Measurements from ENCODE around the gene CRYBG2.
A peak's percentile ranks its signal among the peaks of the same experiment; 100 is the strongest.
"Not testable (repeated sequence)": the region's sequence is repeated elsewhere in the genome, so short reads cannot be mapped to it uniquely, and the experiment has no call there.

The CRYBG2 gene

DNA sequence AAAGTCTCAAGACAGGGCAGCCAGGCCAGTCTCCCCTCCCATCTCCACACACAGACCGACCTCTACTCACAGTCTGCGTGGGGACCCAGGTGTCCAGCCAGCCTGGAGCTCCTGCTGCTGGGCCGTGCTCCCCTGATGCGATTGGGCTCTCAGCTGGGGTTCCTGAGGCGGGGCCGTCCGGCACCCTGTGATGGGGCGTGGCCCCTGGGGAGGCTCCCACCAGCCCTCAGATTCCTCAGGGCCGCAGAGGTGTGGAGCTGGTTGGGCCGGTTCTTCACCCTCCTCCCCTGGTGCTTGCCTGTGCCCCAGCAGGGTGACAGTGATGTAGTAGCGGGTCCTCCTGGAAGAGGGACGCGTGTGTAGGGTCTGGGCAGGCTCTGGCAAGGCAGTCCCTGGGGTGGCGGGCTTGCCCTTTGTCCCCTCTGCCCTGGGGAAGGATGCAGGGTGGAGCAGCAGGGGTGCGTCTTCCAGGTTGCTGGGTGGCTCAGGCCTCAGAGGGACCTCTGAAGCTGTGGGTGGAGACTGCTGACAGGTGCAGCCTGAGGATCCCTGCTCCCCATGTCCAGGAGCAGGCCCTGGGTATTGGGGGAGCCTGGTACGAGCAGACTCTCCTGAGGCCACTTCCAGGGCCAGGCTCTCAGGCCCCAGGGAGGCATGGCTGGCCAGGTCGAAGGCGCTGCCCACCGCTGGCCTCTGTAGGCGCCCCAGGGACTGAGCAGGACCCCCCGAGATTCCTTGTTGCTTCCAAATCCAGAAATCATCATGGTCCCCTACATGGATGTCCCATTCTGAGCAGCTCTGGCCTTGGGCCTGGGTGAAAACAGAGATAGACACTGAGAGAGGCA, at the start of gene CRYBG2:
TSS of gene CRYBG2 (minus strand) at position 155 of the 845 bp plus-strand sequence. CDS start 7,473 bp downstream, outside the sequence.
- H3K27ac Mint-ChIP-seq: no peak within 1 kb of the TSS
- H3K4me3 Mint-ChIP-seq: no peak within 1 kb of the TSS
- no peaks in the 10 kb centered on the region for H3K27me3 Mint-ChIP-seq
- no peaks in the 10 kb centered on the region for H3K36me3 Mint-ChIP-seq
- no peaks in the 10 kb centered on the region for H3K9me3 Mint-ChIP-seq
- peaks cover 9% of the 10 kb centered on the region for H3K4me1 Mint-ChIP-seq

- peaks cover 3% of the 10 kb centered on the region for H3K4me1 Mint-ChIP-seq
- H3K27me3 Mint-ChIP-seq: peaks cover 6% of the 10 kb centered on the region
- no peak overlapping the region for H3K4me3 Mint-ChIP-seq
- no peaks in the 10 kb centered on the region for H3K36me3 Mint-ChIP-seq
- H3K27ac Mint-ChIP-seq: no peak overlapping the region
- no peaks in the 10 kb centered on the region for H3K9me3 Mint-ChIP-seq
Observed at GRCh38 chr1:26403656-26404055, 49.7 kb upstream of the CRYBG2 start.

DNA sequence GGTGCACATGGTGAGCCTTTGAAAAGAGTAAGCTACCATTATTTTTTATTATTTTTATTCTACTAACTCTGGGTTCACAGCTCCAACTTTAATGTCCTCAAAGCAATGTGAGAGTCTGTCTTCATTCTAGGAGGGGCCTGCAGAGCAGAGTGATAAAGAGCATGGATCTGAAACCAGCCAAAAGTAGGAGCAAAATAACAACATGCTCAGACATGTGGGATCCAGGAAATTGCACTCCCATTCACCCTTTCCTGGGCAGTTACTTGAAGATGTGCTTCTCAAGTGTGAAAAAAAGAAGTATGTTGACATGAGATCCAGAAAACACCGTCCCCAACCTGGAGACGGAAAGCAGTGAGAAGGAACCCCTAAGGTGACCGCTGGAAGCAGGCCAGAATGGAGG, 48.0 kb upstream of the CRYBG2 start:
- peaks cover 5% of the 10 kb centered on the region for H3K27me3 Mint-ChIP-seq
- no peaks in the 10 kb centered on the region for H3K36me3 Mint-ChIP-seq
- no peak overlapping the region for H3K4me3 Mint-ChIP-seq
- no peaks in the 10 kb centered on the region for H3K4me1 Mint-ChIP-seq
- H3K27ac Mint-ChIP-seq: no peak overlapping the region
- no peaks in the 10 kb centered on the region for H3K9me3 Mint-ChIP-seq

DNA sequence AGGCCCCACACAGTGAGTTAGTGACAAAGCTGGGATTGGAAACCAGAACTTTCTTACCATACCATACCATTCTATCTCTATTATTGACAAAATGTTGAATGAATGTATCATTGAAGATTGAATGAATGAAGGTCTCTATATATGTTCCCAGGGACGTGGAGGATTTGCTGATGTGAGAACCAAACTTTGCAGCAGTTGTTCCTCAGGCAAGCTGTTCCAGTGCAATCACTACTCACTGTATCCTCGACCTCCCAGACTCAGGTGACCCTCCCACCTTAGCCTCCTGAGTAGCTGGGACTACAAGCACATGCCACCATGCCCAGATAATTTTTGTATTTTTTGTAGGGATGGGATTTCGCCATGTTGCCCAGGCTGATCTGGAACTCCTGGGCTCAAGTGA, 45.1 kb upstream of the CRYBG2 start:
- Mint-ChIP-seq H3K9me3 (no peaks in the 10 kb centered on the region), H3K4me1 (peaks cover 3% of the 10 kb centered on the region), H3K36me3 (no peaks in the 10 kb centered on the region), H3K27me3 (peaks cover 3% of the 10 kb centered on the region), H3K4me3 (no peak overlapping the region), H3K27ac (no peak overlapping the region)

DNA sequence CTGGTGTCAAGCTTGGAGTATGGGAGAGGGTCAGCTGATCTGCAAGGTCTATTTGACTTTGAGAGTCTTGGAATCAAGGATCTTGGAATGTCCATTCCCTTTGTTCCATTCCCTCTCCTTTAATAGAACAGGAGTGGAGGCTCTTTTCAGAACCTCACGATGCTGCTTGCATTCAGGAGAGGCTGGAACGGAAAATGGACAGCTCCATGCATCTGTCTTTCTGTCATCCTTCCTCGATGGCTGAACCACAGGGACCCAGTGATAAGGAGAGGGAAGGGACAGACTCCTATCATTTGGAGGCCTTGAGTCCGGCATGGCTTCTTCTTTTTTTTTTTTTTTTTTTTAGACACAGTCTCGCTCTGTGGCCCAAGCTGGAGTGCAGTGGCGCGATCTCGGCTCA, 41.8 kb upstream of the CRYBG2 start:
- Mint-ChIP-seq H3K27me3 (no peaks in the 10 kb centered on the region), H3K4me3 (no peak overlapping the region)

GRCh38 chr1:26391450-26391849, 37.5 kb upstream of the CRYBG2 start:
- H3K4me1 Mint-ChIP-seq: peaks cover 28% of the 10 kb centered on the region
- H3K27ac Mint-ChIP-seq: peak overlapping the region; percentile 36
- H3K9me3 Mint-ChIP-seq: no peaks in the 10 kb centered on the region
- no peak overlapping the region for H3K4me3 Mint-ChIP-seq
- no peaks in the 10 kb centered on the region for H3K27me3 Mint-ChIP-seq
- no peaks in the 10 kb centered on the region for H3K36me3 Mint-ChIP-seq

More for the DNA sequence above, 41.8 kb upstream of the CRYBG2 start:
- H3K9me3 Mint-ChIP-seq: no peaks in the 10 kb centered on the region
- no peaks in the 10 kb centered on the region for H3K36me3 Mint-ChIP-seq
- no peak overlapping the region for H3K27ac Mint-ChIP-seq
- H3K4me1 Mint-ChIP-seq: peaks cover 14% of the 10 kb centered on the region

DNA sequence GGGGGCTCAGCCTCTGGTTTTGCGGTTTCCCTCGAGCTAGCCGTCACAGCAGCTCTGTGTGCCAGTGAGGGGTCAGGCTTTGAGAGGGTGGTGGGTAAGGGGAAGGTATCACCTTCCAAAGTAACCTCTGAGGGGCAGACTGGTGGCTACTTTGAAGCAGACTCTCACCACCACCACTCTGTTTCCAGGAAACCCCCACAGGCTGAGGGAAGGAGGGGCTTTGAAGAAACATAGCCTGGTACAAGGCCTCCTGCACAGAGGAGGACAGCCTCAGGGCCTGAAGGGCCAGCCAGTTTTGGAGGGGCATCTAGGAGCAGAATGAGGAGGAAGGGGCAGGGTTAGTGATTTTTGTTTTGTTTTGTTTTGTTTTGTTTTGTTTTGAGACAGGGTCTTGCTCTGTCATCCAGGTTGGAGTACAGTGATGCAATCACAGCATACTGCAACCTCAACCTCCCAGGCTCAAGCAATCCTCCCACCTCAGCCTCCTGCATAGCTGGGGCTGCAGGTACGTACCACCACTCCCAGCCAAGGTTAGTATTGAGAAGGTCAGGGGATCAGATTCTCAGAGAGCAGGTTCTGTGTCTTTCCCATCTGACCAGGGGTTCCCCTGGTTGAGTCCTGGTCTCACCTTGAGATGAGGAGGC, 35.8 kb upstream of the CRYBG2 start:
- H3K4me1 Mint-ChIP-seq: peaks cover 37% of the 10 kb centered on the region
- no peaks in the 10 kb centered on the region for H3K9me3 Mint-ChIP-seq
- H3K27me3 Mint-ChIP-seq: no peaks in the 10 kb centered on the region
- H3K36me3 Mint-ChIP-seq: no peaks in the 10 kb centered on the region
- H3K27ac Mint-ChIP-seq: no peak overlapping the region
- no peak overlapping the region for H3K4me3 Mint-ChIP-seq

- Mint-ChIP-seq H3K9me3 (no peaks in the 10 kb centered on the region), H3K36me3 (no peaks in the 10 kb centered on the region), H3K27ac (peak overlapping the region; percentile 27), H3K27me3 (no peaks in the 10 kb centered on the region), H3K4me1 (peaks cover 44% of the 10 kb centered on the region), H3K4me3 (no peak overlapping the region)
Observed at GRCh38 chr1:26388791-26389445, 35.0 kb upstream of the CRYBG2 start.

DNA sequence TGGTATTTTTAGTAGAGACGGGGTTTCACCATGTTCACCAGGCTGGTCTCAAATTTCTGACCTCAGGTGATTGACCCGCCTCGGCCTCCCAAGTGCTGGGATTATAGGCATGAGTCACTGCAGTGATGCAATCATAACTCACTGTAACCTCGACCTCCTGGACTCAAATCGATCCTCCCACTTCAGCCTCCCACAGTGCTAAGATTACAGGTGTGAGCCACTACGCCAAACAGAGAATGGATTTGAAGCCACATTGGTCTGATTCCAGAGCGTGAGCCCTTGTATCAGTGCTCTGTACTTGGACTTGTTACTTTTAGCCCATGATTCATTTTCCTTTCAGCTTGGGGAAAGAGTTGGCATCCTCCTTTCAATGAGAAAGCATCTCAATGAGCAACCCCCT, 33.5 kb upstream of the CRYBG2 start:
- Mint-ChIP-seq H3K4me3 (no peak overlapping the region), H3K4me1 (peaks cover 44% of the 10 kb centered on the region), H3K36me3 (no peaks in the 10 kb centered on the region)

GRCh38 chr1:26385063-26385462, 31.1 kb upstream of the CRYBG2 start:
- not testable (repeated sequence) for H3K27ac Mint-ChIP-seq, H3K9me3 Mint-ChIP-seq, H3K36me3 Mint-ChIP-seq, H3K27me3 Mint-ChIP-seq
- Mint-ChIP-seq H3K4me1 (peaks cover 36% of the 10 kb centered on the region), H3K4me3 (peak overlapping the region; percentile 7)

More for the DNA sequence above, 33.5 kb upstream of the CRYBG2 start:
- H3K9me3 Mint-ChIP-seq: no peaks in the 10 kb centered on the region
- H3K27ac Mint-ChIP-seq: peak overlapping the region; percentile 65
- no peaks in the 10 kb centered on the region for H3K27me3 Mint-ChIP-seq

- no peaks in the 10 kb centered on the region for H3K36me3 Mint-ChIP-seq
- H3K27me3 Mint-ChIP-seq: no peaks in the 10 kb centered on the region
- H3K9me3 Mint-ChIP-seq: no peaks in the 10 kb centered on the region
- peaks cover 34% of the 10 kb centered on the region for H3K4me1 Mint-ChIP-seq
- H3K27ac Mint-ChIP-seq: no peak overlapping the region
- no peak overlapping the region for H3K4me3 Mint-ChIP-seq
Observed at GRCh38 chr1:26384076-26384475, 30.1 kb upstream of the CRYBG2 start.

- Mint-ChIP-seq H3K36me3 (no peaks in the 10 kb centered on the region), H3K27me3 (no peaks in the 10 kb centered on the region), H3K4me1 (peaks cover 61% of the 10 kb centered on the region)
Observed at GRCh38 chr1:26378879-26379251, 24.9 kb upstream of the CRYBG2 start.

DNA sequence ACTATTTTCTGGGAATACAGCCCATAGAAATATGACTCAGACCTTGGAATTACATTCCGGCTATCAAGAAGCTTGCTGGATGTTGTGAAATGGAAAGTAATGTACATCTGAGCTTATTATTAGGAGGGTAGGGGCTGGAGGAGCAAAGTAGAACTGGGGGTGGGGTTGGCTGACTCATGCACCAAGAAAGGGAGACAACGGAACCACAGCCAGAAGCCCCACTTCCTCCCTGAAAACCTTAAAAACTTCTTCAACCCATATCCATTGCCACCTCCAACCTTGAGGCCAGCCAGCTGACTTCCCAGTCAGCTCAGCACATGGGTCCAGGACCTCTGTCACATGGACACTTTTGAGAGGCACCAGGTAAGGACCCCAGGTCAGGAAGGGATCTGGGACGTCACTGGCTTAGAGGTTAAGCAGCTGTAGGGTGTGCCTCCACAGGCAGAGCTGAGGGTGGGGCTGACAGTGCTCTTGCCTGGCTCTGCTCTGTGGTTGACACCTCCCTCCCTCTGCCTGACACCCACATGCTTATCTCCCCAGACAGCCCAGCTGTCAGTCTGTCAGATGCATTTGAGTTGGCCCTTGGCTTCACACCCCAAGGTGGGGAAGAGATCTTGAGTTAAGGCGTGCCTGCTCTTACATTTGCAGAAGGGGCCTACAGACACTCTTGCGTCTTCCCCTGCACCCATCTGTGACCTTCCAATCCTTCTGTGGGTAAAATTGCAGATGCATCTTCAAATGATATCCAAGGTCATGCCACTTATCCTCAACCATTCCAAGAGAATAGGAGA, 24.4 kb upstream of the CRYBG2 start:
- no peaks in the 10 kb centered on the region for H3K9me3 Mint-ChIP-seq
- peak overlapping the region; percentile 64 for H3K4me3 Mint-ChIP-seq
- no peaks in the 10 kb centered on the region for H3K36me3 Mint-ChIP-seq
- no peaks in the 10 kb centered on the region for H3K27me3 Mint-ChIP-seq
- peaks cover 67% of the 10 kb centered on the region for H3K4me1 Mint-ChIP-seq
- H3K27ac Mint-ChIP-seq: peak overlapping the region; percentile 90

More at GRCh38 chr1:26378879-26379251, 24.9 kb upstream of the CRYBG2 start:
- H3K9me3 Mint-ChIP-seq: no peaks in the 10 kb centered on the region
- peak overlapping the region; percentile 64 for H3K4me3 Mint-ChIP-seq
- H3K27ac Mint-ChIP-seq: no peak overlapping the region

GRCh38 chr1:26376050-26376449, 22.1 kb upstream of the CRYBG2 start:
- Mint-ChIP-seq H3K27me3 (no peaks in the 10 kb centered on the region), H3K9me3 (no peaks in the 10 kb centered on the region), H3K36me3 (no peaks in the 10 kb centered on the region), H3K4me3 (no peak overlapping the region), H3K27ac (peak overlapping the region; percentile 59), H3K4me1 (peaks cover 83% of the 10 kb centered on the region)

- peak overlapping the region; percentile 82 for H3K27ac Mint-ChIP-seq
- peaks cover 89% of the 10 kb centered on the region for H3K4me1 Mint-ChIP-seq
- peak overlapping the region; percentile 33 for H3K4me3 Mint-ChIP-seq
- no peaks in the 10 kb centered on the region for H3K9me3 Mint-ChIP-seq
- no peaks in the 10 kb centered on the region for H3K36me3 Mint-ChIP-seq
- no peaks in the 10 kb centered on the region for H3K27me3 Mint-ChIP-seq
Observed at GRCh38 chr1:26375081-26375480, 21.2 kb upstream of the CRYBG2 start.
